ENCODE measurements around the gene MDFIC2. TPM values are rescaled to one million over a fixed set of nuclear protein-coding genes. Genes with fewer than 3 reads are reported as not detected.

MDFIC2 gene
- total RNA-seq, 5 donors from 2014 or later (not counting 1 experiment from before 2014, with no cell fraction given), result not detected

DNA sequence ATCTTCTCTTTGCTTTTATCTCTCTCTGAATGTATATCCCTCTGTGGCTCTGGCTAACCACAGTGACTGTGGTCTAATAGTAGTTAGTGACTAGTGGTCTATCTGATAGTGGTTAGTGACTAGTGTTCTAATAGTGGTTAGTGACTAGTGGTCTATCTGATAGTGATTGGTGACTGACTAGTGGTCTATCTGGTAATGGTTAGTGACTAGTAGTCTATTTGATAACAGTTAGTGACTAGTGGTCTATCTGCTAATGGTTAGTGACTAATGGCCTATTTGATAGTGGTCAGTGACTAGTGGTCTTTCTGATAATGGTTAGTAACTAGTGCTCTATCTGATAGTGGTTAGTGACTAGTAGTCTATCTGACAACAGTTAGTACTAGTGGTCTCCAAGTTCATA, 110.5 kb downstream of the MDFIC2 start:
- Histone ChIP-seq H3K4me3 (ENCODE audit: control insufficient read depth in 1 of 2, extremely low read depth in 1 of 2, low read length in 1 of 2) (no peak overlapping the region), H3K27ac (ENCODE audit: low read length) (no peak overlapping the region), H3K27me3 (replicated peaks in 1 of 2; ENCODE audit: control insufficient read depth in 2 of 2, extremely low read depth in 1 of 2, insufficient read depth in 2 of 2, low read length in 1 of 2) (peaks cover 0 to 4% of the 10 kb centered on the region in 2 experiments), H3K4me1 (ENCODE audit: control insufficient read depth in 1 of 2, extremely low read depth in 1 of 2, insufficient read depth in 2 of 2, low read length in 2 of 2) (no peaks in the 10 kb centered on the region), H3K36me3 (ENCODE audit: control insufficient read depth in 2 of 2, extremely low read depth in 1 of 2, insufficient read depth in 1 of 2, low read length in 1 of 2) (no peaks in the 10 kb centered on the region), H3K9me3 (no peaks in the 10 kb centered on the region)
- ATAC-seq (replicated peaks in 1 of 4) (no peak), DNase-seq (no peak)
- Mint-ChIP-seq H3K4me3 (no peak overlapping the region), H3K27ac (no peak overlapping the region), H3K4me1 (no peaks in the 10 kb centered on the region), H3K27me3 (peaks cover 0 to 25% of the 10 kb centered on the region in 2 donors), H3K36me3 (no peaks in the 10 kb centered on the region), H3K9me3 (peaks cover 0 to 4% (median 3%) of the 10 kb centered on the region in 3 donors)
- CTCF ChIA-PET, result no interaction called here
- POLR2A ChIA-PET, result no interaction called here

- ATAC-seq (replicated peaks in 1 of 4) (no peak), DNase-seq (no peak)
- ChIA-PET POLR2A (no interaction called here), CTCF (no interaction called here)
- Histone ChIP-seq H3K36me3 (ENCODE audit: control insufficient read depth in 2 of 2, extremely low read depth in 1 of 2, insufficient read depth in 1 of 2, low read length in 1 of 2) (no peaks in the 10 kb centered on the region), H3K9me3 (no peaks in the 10 kb centered on the region), H3K4me1 (ENCODE audit: control insufficient read depth in 1 of 2, extremely low read depth in 1 of 2, insufficient read depth in 2 of 2, low read length in 2 of 2) (no peaks in the 10 kb centered on the region), H3K27me3 (replicated peaks in 1 of 2; ENCODE audit: control insufficient read depth in 2 of 2, extremely low read depth in 1 of 2, insufficient read depth in 2 of 2, low read length in 1 of 2) (no peaks in the 10 kb centered on the region), H3K4me3 (ENCODE audit: control insufficient read depth in 1 of 2, extremely low read depth in 1 of 2, low read length in 1 of 2) (no peak overlapping the region), H3K27ac (ENCODE audit: low read length) (no peak overlapping the region)
- Mint-ChIP-seq H3K9me3 (no peaks in the 10 kb centered on the region), H3K4me3 (no peak overlapping the region), H3K27ac (no peak overlapping the region), H3K27me3 (peaks cover 0 to 7% of the 10 kb centered on the region in 2 donors), H3K36me3 (no peaks in the 10 kb centered on the region), H3K4me1 (no peaks in the 10 kb centered on the region)
Measured at GRCh38 chr3:70189884-70190473, 122.5 kb downstream of the MDFIC2 start.

- H3K27me3 Mint-ChIP-seq, result peaks cover 0 to 13% of the 10 kb centered on the region in 2 donors
- no peaks in the 10 kb centered on the region for H3K4me1 Mint-ChIP-seq
- Histone ChIP-seq H3K9me3 (no peaks in the 10 kb centered on the region), H3K36me3 (ENCODE audit: control insufficient read depth in 2 of 2, extremely low read depth in 1 of 2, insufficient read depth in 1 of 2, low read length in 1 of 2) (no peaks in the 10 kb centered on the region), H3K27me3 (replicated peaks in 1 of 2; ENCODE audit: control insufficient read depth in 2 of 2, extremely low read depth in 1 of 2, insufficient read depth in 2 of 2, low read length in 1 of 2) (peaks cover 0 to 3% of the 10 kb centered on the region in 2 experiments), H3K27ac (ENCODE audit: low read length) (no peak overlapping the region), H3K4me3 (ENCODE audit: control insufficient read depth in 1 of 2, extremely low read depth in 1 of 2, low read length in 1 of 2) (no peak overlapping the region), H3K4me1 (ENCODE audit: control insufficient read depth in 1 of 2, extremely low read depth in 1 of 2, insufficient read depth in 2 of 2, low read length in 2 of 2) (no peaks in the 10 kb centered on the region)
- no peaks in the 10 kb centered on the region for H3K9me3 Mint-ChIP-seq
- WGBS (ENCODE audit: insufficient coverage), result 100% methylated on average over 1 of the region's 2 CpGs
- POLR2A ChIA-PET, result interaction anchor here in 1 of 2 donors (0.7 kb wide), 1 partner anchor 443 kb away, joined by 4 read pairs; no protein-coding TSS in a partner anchor
- no peak overlapping the region for H3K4me3 Mint-ChIP-seq
- CTCF ChIA-PET, result no interaction called here
- ATAC-seq (replicated peaks in 1 of 4) (no peak), DNase-seq (no peak)
- no peaks in the 10 kb centered on the region for H3K36me3 Mint-ChIP-seq
- H3K27ac Mint-ChIP-seq, result no peak overlapping the region
Measured at GRCh38 chr3:70186221-70186620, 126.2 kb downstream of the MDFIC2 start.

- no peak for DNase-seq
- no peak overlapping the region for H3K27ac Mint-ChIP-seq
Measured at GRCh38 chr3:70185661-70186060, 126.8 kb downstream of the MDFIC2 start.

GRCh38 chr3:70183781-70184504, 128.5 kb downstream of the MDFIC2 start:
- no peaks in the 10 kb centered on the region for H3K9me3 ChIP-seq
- DNase-seq (no peak), ATAC-seq (replicated peaks in 1 of 4) (no peak)
- peaks cover 0 to 13% of the 10 kb centered on the region in 2 donors for H3K27me3 Mint-ChIP-seq
- no peak overlapping the region for H3K4me3 ChIP-seq (ENCODE audit: control insufficient read depth in 1 of 2, extremely low read depth in 1 of 2, low read length in 1 of 2)
- no peaks in the 10 kb centered on the region for H3K36me3 ChIP-seq (ENCODE audit: control insufficient read depth in 2 of 2, extremely low read depth in 1 of 2, insufficient read depth in 1 of 2, low read length in 1 of 2)
- no peak overlapping the region for H3K27ac ChIP-seq (ENCODE audit: low read length)
- H3K36me3 Mint-ChIP-seq, result no peaks in the 10 kb centered on the region
- H3K4me1 Mint-ChIP-seq, result no peaks in the 10 kb centered on the region
- no peaks in the 10 kb centered on the region for H3K4me1 ChIP-seq (ENCODE audit: control insufficient read depth in 1 of 2, extremely low read depth in 1 of 2, insufficient read depth in 2 of 2, low read length in 2 of 2)
- no peak overlapping the region for H3K4me3 Mint-ChIP-seq
- ChIA-PET POLR2A (no interaction called here), CTCF (no interaction called here)
- H3K27me3 ChIP-seq (replicated peaks in 1 of 2; ENCODE audit: control insufficient read depth in 2 of 2, extremely low read depth in 1 of 2, insufficient read depth in 2 of 2, low read length in 1 of 2), result peaks cover 0 to 4% of the 10 kb centered on the region in 2 experiments
- no peaks in the 10 kb centered on the region for H3K9me3 Mint-ChIP-seq
- 55% methylated on average over 3 of the region's 8 CpGs for WGBS (ENCODE audit: insufficient coverage)
- H3K27ac Mint-ChIP-seq, result no peak overlapping the region

More at GRCh38 chr3:70185661-70186060, 126.8 kb downstream of the MDFIC2 start:
- no CpG with 5 or more reads among the region's 1 CpG for WGBS (ENCODE audit: insufficient coverage)
- no peaks in the 10 kb centered on the region for H3K9me3 Mint-ChIP-seq
- no peaks in the 10 kb centered on the region for H3K4me1 Mint-ChIP-seq
- CTCF ChIA-PET, result interaction anchor here in 1 of 2 donors (0.7 kb wide), 1 partner anchor 1470 kb away, joined by 3 read pairs; no protein-coding TSS in a partner anchor
- Histone ChIP-seq H3K36me3 (ENCODE audit: control insufficient read depth in 2 of 2, extremely low read depth in 1 of 2, insufficient read depth in 1 of 2, low read length in 1 of 2) (no peaks in the 10 kb centered on the region), H3K27me3 (replicated peaks in 1 of 2; ENCODE audit: control insufficient read depth in 2 of 2, extremely low read depth in 1 of 2, insufficient read depth in 2 of 2, low read length in 1 of 2) (peaks cover 0 to 3% of the 10 kb centered on the region in 2 experiments), H3K4me1 (ENCODE audit: control insufficient read depth in 1 of 2, extremely low read depth in 1 of 2, insufficient read depth in 2 of 2, low read length in 2 of 2) (no peaks in the 10 kb centered on the region), H3K4me3 (ENCODE audit: control insufficient read depth in 1 of 2, extremely low read depth in 1 of 2, low read length in 1 of 2) (no peak overlapping the region), H3K27ac (ENCODE audit: low read length) (no peak overlapping the region), H3K9me3 (no peaks in the 10 kb centered on the region)
- POLR2A ChIA-PET, result interaction anchor here in 1 of 2 donors (0.7 kb wide), 1 partner anchor 443 kb away, joined by 4 read pairs; no protein-coding TSS in a partner anchor
- H3K4me3 Mint-ChIP-seq, result no peak overlapping the region
- no peak for ATAC-seq (replicated peaks in 1 of 4)
- H3K27me3 Mint-ChIP-seq, result peaks cover 0 to 13% of the 10 kb centered on the region in 2 donors
- no peaks in the 10 kb centered on the region for H3K36me3 Mint-ChIP-seq

DNA sequence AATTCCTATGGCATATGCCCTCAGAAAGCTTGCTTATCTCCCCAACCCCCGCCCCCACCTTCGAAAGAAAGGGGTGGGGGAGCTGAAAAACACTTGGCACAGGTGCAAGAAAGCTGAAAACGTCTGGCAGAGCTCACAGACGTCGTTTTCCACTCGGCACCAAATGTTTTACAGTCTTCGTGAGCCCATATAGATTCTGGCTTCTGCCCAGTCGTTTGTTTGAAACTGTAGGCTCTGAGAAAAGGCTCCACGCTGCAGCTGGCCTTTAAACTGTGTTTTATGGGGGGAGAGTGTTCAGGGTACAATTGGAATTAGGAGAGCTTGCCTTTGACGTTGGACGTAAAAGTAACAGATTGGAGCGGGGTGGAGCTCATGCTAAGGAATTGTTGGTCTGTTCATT, 130.3 kb downstream of the MDFIC2 start:
- Histone ChIP-seq H3K9me3 (no peaks in the 10 kb centered on the region), H3K4me3 (ENCODE audit: control insufficient read depth in 1 of 2, extremely low read depth in 1 of 2, low read length in 1 of 2) (no peak overlapping the region), H3K27ac (ENCODE audit: low read length) (no peak overlapping the region), H3K27me3 (replicated peaks in 1 of 2; ENCODE audit: control insufficient read depth in 2 of 2, extremely low read depth in 1 of 2, insufficient read depth in 2 of 2, low read length in 1 of 2) (peaks cover 0 to 4% of the 10 kb centered on the region in 2 experiments), H3K4me1 (ENCODE audit: control insufficient read depth in 1 of 2, extremely low read depth in 1 of 2, insufficient read depth in 2 of 2, low read length in 2 of 2) (no peaks in the 10 kb centered on the region), H3K36me3 (ENCODE audit: control insufficient read depth in 2 of 2, extremely low read depth in 1 of 2, insufficient read depth in 1 of 2, low read length in 1 of 2) (no peaks in the 10 kb centered on the region)
- H3K9me3 Mint-ChIP-seq, result no peaks in the 10 kb centered on the region
- H3K4me3 Mint-ChIP-seq, result no peak overlapping the region
- ATAC-seq (replicated peaks in 1 of 4) (no peak), DNase-seq (no peak)
- no peaks in the 10 kb centered on the region for H3K4me1 Mint-ChIP-seq
- 33% methylated on average over 7 of the region's 12 CpGs for WGBS (ENCODE audit: insufficient coverage)
- CTCF ChIA-PET, result no interaction called here
- POLR2A ChIA-PET, result no interaction called here
- no peak overlapping the region for H3K27ac Mint-ChIP-seq
- H3K36me3 Mint-ChIP-seq, result no peaks in the 10 kb centered on the region
- H3K27me3 Mint-ChIP-seq, result peaks cover 0 to 13% of the 10 kb centered on the region in 2 donors
